Hair follicular keratinocyte (primary cell): ENCODE measurements around the gene WHAMM. TPM values are rescaled to one million over a fixed set of nuclear protein-coding genes. Genes with fewer than 3 reads are reported as not detected.

Experiments used
- total RNA-seq: library from RNA; depleted of rRNA; stranded (reverse); fragments of >200 nt; gene quantifications from 2 replicates; pipeline ENCODE4 v1.2.3, GENCODE V29; 2015

Gene WHAMM
- total RNA-seq: 5.9 and 6.6 TPM in 2 replicates

GRCh38 chr15:82809308-82810060 is at the start of gene WHAMM:
Gene WHAMM, plus strand, starts transcription at chr15:82809628. Its CDS starts 99 bp downstream, at chr15:82809727.

GRCh38 chr15:82805994-82806406 is 3.4 kb upstream of the WHAMM start, which contains the start of gene FSD2:
Gene FSD2, minus strand, starts transcription at chr15:82806069. Its CDS starts 18,679 bp downstream, at chr15:82787390.

Other genes with a start within 250 kb of the WHAMM start
- 0.04 TPM in 1 of 2 replicates, not detected in the other for gene CPEB1, start 162.3 kb upstream of the WHAMM start, total RNA-seq
- 0.78 and 1.2 TPM in 2 replicates for gene AP3B2, start 99.8 kb upstream of the WHAMM start, total RNA-seq
- gene FSD2, start 3.6 kb upstream of the WHAMM start, total RNA-seq: not detected in 2 replicates
- 25.8 and 36.7 TPM in 2 replicates for gene HOMER2, start 143.1 kb downstream of the WHAMM start, total RNA-seq
- 23.2 and 24.5 TPM in 2 replicates for gene RAMAC, start 176.6 kb downstream of the WHAMM start, total RNA-seq
- gene C15orf40, start 202.0 kb downstream of the WHAMM start, total RNA-seq: 25.1 and 40.6 TPM in 2 replicates